PFSK-1 (cell line): ENCODE measurements around the gene FADD.

Experiments used
- POLR2AphosphoS5 ChIP-seq: IDR thresholded peaks from 2 replicates; pipeline ENCODE4 v1.6.1; 2012; ENCODE audit warnings: low read depth, mild to moderate bottlenecking, control low read depth, low read length, moderate library complexity
- SIN3A ChIP-seq: IDR thresholded peaks from 2 replicates; pipeline ENCODE4 v1.6.1; 2012; ENCODE audit warnings: mild to moderate bottlenecking, low read length, moderate library complexity, borderline replicate concordance; ENCODE audit not compliant: insufficient read depth
- TAF1 ChIP-seq: IDR thresholded peaks from 2 replicates; pipeline ENCODE4 v1.6.1; 2012; ENCODE audit warnings: low read length, control low read depth, borderline replicate concordance; ENCODE audit not compliant: insufficient read depth
- TF ChIP-seq, protein P1 (sequence below), 2 experiments: IDR thresholded peaks; 2 replicates each; pipeline versions ENCODE4 v1.6.1 to v1.8.0; 2011 to 2012; ENCODE audit warnings: low read depth in 2 of 2, low read length in 2 of 2, control low read depth in 1 of 2, inconsistent platforms in 1 of 2, mild to moderate bottlenecking in 1 of 2, moderate library complexity in 1 of 2; ENCODE audit not compliant: insufficient read depth in 1 of 2

GRCh38 chr11:70212227-70212811, 9.2 kb downstream of the FADD start:
- TF ChIP-seq TAF1 (no peak), POLR2AphosphoS5 (no peak), SIN3A (no peak)
- TF ChIP-seq, protein P1, sequence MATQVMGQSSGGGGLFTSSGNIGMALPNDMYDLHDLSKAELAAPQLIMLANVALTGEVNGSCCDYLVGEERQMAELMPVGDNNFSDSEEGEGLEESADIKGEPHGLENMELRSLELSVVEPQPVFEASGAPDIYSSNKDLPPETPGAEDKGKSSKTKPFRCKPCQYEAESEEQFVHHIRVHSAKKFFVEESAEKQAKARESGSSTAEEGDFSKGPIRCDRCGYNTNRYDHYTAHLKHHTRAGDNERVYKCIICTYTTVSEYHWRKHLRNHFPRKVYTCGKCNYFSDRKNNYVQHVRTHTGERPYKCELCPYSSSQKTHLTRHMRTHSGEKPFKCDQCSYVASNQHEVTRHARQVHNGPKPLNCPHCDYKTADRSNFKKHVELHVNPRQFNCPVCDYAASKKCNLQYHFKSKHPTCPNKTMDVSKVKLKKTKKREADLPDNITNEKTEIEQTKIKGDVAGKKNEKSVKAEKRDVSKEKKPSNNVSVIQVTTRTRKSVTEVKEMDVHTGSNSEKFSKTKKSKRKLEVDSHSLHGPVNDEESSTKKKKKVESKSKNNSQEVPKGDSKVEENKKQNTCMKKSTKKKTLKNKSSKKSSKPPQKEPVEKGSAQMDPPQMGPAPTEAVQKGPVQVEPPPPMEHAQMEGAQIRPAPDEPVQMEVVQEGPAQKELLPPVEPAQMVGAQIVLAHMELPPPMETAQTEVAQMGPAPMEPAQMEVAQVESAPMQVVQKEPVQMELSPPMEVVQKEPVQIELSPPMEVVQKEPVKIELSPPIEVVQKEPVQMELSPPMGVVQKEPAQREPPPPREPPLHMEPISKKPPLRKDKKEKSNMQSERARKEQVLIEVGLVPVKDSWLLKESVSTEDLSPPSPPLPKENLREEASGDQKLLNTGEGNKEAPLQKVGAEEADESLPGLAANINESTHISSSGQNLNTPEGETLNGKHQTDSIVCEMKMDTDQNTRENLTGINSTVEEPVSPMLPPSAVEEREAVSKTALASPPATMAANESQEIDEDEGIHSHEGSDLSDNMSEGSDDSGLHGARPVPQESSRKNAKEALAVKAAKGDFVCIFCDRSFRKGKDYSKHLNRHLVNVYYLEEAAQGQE (IDR thresholded peaks at IDR 0.05; ENCODE audit: insufficient read depth in 1 of 2, low read depth in 2 of 2, low read length in 2 of 2), result no peak
